ENCODE results near the gene C1QL1.

The C1QL1 gene

GRCh38 chr17:44912763-44913544, 55.1 kb downstream of the C1QL1 start:
- DNase-seq, result no peak

- no peak for DNase-seq
These were observed 56.7 kb downstream of the C1QL1 start for GRCh38 chr17:44911133-44912001.

- DNase-seq, result no peak
These were observed 57.6 kb downstream of the C1QL1 start for GRCh38 chr17:44910231-44911106.

Data from NCI-H446 treated with DMSO at 0.1 percent for 48 hours (cell line).